RPMI7951 (cell line): ENCODE data around the gene PAK2. TPM values are rescaled to one million over a fixed set of nuclear protein-coding genes. Genes with fewer than 3 reads are reported as not detected.
"Not testable (repeated sequence)": the region's sequence is repeated elsewhere in the genome, so short reads cannot be mapped to it uniquely, and the experiment has no call there.

Source experiments
- DNase-seq: peaks from one replicate; pipeline ENCODE4 v3.0.0-alpha.2; 2012; ENCODE audit warnings: low read depth
- total RNA-seq: library from RNA; depleted of rRNA; stranded (reverse); fragments of >200 nt; shearing (Covaris generic); gene quantifications from 2 replicates; pipeline ENCODE4 v1.2.3, GENCODE V29; 2014

Gene PAK2
- total RNA-seq, 1 experiment from 2014 or later: 45.5 TPM

DNA sequence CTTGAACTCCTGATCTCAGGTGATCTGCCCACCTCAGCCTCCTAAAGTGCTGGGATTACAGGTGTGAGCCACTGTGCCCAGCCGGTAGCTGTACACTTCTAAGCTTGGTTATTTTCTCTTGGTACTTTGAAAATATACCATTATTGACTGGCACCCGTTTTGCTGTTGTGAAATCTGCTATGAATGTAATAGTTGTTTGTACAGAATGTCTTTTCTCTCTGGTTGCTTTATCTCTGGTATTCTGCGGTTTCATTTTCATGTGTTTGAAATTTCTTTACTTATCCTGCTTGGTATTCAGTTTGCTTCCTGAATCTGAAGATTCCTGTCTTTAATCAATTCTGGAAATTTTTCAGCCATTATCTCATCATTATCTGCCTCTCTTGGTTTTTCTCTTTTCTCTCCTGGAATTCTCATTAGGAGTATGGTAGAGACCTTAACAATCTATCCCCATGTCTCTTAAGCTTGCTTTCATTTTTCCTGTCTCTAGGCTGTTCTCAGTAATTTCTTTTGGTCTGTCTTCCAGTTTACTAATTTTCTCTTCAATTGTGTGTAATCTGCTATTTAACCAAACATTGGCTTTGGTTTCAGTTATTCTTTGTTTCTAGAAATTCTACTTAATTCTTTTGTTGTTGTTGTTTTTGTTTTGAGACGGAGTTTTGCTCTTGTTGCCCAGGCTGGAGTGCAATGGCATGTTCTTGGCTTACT is 2.8 kb upstream of the PAK2 start:
- DNase-seq: no peak

DNA sequence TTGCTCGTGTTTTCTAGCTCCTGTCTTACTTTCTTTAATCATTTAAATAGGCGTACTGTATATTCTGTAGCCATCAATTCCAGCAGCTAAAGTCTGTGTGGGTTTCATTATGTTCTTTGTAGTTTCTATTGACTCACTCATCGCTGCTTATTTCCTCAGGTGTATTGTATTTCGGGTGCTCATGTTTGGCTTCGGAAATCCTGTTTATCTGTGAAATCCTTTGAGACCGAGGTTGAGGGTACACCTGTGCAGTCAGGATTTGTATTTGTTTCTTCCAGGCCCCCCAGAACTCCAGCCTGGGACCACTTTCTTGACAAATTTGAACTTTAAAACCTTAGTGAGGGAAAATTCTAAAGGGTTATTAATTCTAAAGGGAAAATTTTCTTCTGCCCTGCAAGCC is 2.0 kb upstream of the PAK2 start:
- DNase-seq: no peak

DNA sequence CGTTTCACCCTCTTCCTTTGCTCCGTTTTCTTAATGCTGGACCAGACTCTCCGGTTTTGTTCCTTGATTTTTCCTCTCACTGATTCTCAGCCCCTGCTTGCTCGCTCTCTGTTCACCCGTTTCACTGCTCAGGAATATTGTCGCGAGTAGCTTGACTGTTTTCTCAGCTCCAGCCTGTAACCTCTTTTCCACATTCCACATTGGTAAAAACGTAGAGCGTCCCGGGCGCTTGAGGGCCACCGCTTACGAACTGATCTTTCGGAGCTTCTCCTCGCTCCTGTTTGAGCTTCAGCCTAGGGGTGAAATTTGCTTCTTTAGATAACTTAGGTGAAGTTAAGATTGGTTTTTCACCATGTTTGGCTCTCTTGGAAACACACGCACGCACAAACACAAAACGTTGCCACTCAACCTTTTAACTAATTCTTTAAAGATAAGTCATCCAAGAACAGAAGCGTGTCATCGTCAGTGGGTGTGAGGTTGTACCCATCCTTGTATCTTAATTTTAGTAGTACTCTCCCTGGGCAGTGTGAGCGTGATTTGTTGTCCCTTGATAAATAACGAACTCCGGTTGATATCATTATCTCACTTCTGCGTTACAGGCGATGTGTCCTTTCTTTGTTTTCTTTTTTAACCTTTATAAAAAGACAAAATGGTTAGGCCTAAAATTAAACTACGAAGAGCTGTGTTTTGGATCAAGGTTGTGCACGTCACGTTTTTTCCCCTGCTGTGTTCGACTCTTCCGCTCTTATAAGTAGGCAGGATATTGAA is 1.0 kb downstream of the PAK2 start:
- peak; percentile 55 for DNase-seq

DNA sequence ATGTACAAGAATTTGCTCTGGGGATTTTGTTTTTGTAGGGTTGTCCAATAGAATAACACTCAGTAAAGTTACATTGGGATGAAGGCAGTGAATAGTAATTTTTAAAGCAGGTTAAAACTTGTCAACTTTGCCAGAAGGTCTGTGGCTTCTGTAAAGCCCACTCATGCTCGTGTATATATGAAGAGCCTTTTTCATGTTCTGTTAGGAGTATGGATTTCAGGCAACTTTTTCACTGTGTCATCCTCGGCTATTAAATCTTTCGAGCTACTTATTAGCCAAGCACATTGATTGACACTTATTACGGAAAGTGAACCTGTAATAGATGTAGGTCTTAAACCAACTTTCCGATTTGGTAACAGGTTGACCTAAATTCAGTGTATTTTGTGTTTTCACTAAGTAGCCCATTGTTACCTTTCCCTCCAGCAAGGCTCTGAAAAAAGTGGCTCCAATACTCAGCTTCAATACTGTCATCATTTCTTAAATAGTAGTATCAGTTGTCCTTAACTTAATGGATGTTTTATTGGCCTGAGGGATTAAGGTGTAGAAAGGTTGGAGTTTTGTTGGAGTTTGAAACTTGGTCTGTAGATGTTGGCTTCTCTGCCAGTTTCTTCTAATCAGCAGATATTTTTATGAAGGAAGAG is 1.7 kb downstream of the PAK2 start:
- no peak for DNase-seq

DNA sequence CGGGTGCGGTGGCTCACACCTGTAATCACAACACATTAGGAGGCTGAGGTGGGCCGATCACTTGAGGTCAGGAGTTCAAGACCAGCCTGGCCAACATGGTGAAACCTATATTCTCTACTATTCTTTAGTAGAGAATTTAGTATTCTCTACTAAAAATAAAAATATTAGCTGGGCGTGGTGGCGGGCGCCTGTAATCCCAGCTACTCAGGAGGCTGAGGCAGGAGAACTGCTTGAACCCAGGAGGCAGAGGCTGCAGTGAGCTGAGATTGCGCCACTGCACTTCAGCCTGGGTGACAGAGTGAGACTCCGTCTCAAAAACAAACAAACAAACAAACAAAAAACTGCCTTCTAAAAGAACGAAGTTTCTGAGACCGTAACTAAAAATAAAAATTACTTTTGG is 3.9 kb downstream of the PAK2 start:
- DNase-seq: not testable (repeated sequence)

DNA sequence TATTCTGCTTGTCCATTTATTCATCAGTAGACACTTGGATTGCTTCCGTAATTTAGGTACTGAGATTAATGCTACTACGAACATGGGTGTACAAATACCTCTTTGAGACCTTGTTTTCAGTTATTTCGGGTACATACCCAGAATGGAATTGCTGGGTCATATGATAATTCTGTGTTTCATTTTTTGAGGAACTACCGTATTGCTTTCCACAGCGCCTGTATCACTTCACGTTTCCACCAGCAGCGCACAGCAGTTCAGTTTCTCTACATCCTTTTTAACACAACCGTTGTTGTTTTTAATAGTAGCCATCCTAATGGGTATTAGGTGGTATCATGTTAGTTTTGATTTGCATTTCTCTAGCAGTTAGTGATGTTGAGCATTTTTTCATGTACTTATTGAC is 9.5 kb downstream of the PAK2 start:
- no peak for DNase-seq

DNA sequence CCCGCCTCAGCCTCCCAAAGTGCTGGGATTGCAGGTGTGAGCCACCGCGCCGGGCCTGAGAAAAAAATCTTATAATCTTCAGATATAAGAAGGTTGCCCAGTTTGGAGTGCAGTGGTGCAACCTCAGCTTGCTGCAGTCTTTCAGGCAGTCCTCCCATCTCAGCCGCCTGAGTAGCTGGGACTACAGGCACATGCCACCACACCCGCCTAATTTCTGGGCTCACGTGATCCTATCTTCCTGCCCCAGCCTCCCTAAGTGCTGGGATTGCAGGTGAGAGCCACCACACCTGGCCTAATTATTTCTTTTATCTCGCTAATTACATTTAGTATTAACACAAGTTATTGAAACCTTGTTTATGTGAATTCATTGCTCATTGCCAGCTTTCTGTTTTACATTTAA is 13.5 kb downstream of the PAK2 start:
- DNase-seq: no peak

DNA sequence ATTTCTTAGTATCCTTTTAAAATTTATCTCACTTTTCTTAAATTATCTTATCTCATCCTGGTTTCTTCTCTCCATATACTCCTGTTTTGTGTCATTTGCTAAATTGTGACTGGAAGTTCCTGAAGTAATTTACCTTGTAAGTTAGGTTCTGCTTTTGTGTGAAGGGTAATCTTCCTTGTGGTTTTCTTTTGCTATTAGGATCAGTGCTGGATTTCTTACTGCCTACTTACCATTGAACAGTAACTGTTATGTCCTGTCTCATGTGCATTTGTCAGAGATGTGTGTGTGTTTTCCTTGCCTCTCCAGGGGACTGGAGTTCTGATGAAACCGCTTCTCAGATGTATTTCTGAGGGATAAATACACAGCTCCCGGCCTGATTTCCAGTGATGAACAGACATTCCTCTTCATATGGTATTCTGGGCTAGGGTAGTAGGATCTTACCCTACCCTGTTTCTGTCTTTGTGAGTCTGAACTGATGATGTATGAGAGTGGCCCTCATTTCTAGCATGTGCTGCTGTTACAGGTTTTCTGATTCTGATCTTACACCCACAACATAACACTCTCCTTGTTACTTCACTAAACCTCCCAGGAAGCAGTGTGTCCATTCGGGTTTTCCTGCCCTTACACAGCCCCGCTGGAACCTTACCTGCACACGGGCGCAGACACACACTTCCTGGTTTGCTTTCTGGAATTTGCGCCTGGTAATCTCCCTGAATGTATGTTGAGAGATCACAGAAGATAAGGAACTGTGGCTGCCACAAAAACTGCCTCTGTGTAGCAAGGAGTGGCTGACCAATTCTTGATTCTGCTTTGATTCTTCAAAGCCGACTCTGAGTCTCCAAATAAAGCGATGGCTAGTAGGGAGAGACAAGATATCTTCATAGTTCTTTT is 14.7 kb downstream of the PAK2 start:
- no peak for DNase-seq

DNA sequence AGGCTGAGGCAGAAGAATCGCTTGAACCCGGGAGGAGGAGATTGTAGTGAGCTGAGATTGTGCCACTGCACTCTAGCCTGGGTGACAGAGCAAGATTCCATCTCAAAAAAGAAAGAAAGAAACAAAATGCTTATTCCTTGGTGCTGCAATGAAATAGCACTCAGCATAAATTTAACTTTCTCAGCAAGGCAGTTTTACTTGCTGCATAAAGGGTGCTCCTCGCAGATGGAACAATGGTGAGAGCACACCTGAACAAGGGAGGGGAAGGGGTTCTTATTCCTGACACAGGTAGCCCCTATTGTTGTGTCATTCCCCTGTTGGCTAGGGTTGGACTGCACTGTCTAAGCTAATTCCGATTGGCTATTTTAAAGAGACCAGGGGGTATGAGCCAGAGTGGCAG is 17.1 kb downstream of the PAK2 start:
- no peak for DNase-seq

DNA sequence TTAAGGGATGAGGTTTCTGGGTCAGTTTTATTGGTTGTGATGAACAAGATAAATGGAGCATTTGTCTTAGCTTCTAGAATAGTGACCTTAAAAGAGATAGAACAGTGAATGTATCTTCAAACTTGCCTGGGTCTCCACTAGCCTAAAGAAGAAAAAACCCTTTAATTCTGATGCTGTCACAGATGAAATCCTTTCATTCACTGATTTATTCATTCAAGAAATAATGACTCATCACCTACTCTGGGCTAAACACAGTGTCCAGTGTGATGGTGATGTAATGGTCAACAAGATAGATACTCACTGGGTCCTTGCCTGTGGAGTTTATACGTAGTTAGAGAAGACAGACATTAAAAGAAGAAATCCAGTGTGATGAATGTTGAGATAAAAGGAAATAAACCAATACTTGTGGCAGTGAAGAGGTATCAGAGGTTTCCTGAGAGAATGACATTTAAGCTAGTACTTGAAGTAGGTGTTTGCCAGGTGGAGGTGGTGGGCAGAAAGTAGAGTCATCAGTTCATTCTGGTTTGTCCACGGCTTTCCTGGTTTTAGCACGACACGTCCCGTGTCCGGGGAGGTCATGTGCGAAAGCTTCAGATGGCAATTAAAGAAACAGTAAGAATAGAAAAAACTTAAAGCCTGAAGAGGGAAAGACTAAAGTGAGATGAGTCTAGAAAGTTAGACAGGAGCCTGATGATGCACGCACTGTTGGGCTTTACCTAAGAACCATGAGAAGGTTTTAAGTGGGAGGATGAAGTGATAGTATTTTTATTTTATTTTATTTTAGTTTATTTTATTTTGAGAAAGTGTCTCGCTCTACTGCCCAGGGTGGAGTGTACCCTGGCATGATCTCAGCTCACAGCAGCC is 18.5 kb downstream of the PAK2 start:
- DNase-seq: peak; percentile 79

DNA sequence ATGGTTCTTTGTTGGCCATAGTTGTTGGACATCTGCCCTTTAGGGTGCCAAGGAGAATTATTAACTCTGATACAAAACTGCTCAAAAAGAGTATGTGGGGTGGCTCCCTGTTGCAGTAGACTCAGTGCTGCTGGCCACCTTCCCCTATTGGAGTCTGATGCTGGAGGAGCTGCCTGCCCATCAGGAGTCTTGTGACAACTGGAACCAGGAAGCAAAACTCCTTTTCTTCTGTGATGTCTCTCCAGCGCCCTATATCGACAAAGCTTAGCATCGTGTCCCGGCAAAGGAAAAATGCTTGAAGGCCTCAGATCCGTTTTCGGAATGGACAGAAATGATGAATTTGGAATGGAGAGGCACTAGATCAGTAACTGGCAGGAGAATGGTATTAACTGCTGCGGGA is 23.5 kb downstream of the PAK2 start:
- DNase-seq: no peak

DNA sequence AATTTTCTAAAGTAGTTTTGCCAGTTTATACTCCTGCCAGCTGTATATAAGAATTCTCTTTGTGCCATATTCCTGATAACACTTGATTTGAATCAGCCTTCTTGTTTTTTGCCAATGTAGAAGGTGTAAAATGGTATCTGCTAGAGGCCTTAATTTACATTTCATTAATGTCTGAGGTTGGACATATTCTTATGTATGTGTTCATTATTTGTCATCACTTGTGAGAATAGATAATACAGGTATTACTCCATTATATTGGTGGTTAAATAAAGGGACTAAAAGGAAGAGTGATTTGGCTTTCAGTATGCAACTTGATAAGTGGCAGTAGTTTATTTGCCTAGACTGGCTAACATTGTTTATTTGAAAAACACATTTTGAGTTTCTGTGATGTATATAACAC is 25.8 kb downstream of the PAK2 start:
- DNase-seq: no peak

DNA sequence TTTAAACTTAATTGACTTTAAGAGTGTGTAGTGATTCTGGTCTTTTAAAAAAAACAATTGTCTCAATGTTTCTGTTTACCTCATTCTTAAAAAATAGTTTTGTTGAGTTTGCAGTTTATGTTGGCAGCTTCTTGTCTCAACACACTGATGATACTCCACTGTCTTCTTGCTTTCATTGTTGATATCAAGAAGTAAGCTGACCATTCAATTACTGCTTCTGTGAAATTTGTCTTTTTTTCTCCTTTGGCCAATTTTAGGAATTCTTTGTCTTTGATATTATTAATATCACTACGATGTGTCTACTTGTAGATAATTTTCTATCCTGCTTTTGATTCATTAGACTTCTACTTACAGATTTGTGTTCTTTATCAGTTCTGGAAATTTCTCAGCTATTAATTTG is 31.4 kb downstream of the PAK2 start:
- no peak for DNase-seq

DNA sequence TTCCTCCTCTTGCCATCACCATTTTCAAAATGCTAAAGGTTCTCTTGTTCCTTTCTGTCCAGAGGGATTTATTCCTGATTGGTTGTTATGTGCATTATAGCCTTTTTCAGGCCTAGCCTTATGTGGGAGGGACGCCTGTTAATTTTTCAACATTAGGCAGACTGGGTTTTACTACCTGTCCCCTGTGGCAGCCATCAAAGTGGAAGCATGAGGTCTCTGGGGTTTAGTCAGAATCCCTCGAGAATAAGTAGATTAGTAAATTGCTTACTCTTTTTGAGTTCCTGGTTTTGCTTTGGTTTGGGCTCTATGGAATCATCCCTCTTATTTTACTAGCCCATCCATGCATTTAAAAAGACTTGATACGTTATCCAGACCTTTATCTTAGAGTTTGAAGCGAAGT is 32.4 kb downstream of the PAK2 start:
- DNase-seq: no peak

DNA sequence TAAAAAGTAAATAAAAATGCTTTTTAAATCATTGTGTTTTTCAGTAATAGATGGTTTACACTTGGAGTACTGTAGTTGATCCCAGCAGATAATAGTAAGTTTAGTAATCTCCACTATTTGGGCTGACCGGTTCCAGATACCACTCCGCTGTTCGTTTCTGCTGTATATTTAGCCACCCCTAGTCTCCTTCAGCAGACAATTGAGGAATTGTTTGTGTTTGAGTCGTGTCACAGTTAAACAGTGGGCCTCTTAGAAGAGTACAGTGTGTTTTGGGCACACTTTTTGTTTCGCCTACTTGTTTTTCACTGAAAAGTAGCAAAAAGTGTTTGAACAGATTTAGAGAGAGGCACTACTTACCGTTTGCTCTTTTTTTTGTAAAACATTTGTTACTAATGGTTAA is 33.2 kb downstream of the PAK2 start:
- DNase-seq: no peak

DNA sequence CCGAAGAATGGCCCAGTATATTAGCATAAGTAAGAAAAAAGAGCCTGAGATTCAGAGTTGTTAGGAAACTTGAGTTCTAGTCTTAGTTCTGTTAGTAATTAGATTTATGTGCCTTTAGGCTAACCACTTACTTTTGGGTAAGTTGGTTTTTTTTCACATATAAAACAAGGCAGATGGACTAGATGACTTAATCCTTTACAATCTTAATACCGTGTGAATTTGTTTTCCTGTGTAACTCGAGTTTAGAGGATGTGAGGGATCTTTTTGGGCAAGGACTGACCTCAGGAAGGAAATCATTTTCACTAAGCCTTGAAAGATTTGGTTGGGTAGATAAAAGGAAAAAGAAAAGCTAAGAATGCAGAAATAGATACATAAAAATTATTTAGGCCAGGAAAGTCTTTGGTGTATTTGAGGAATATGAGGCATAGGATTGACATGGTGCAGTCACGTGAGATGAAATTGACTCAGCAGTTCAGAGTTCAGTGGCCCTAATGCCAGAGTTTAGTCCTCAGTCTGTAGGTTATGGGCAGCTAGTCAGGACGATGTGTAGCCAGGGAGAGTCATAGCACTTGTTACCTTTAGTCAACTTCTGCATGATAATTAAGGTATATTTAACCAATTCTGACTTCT is 34.6 kb downstream of the PAK2 start:
- DNase-seq: peak; percentile 39

DNA sequence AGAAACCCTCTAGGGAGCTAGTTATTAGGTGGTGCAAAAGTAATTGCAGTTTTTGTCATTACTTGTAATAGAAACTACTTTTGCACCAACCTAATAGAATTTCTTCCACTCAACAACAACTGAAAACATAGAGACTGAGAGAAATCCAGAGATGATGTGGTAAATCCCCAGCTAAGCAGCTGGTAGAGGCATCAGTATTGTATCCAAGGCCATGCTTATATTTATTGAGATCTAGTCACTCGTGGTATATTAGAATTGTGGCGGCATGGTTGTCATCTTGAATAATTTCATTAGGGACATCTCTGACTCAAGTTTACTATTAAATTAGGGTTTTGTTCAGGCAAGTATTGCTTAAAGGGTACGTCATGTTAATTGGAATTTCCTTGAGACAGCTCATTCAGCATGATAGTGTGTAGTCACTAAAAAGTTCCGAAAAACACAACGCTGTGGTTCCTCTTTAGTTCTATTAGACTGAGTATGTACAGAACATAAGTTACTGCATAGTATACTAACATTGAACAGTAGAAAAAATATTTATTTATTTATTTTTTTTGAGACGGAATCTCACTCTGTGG is 35.3 kb downstream of the PAK2 start:
- no peak for DNase-seq

DNA sequence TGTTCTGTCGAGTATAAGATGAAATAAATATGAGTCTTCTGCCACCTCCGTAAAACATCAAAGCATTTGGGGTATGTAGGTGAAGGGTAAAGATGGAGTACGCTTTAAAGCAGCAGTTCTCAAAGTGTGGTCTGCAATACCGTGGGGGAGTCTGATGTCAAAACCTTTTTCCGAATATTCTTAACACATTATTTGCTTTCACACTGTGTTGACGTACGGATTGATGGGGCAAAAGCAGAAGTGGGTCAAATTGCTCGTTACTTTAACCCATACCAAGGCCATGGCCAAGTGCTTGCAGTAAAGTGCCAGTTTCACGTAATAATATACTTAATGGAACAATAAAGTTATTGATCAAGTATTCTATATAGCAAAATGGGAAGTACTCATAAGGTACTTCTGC is 36.3 kb downstream of the PAK2 start:
- no peak for DNase-seq

DNA sequence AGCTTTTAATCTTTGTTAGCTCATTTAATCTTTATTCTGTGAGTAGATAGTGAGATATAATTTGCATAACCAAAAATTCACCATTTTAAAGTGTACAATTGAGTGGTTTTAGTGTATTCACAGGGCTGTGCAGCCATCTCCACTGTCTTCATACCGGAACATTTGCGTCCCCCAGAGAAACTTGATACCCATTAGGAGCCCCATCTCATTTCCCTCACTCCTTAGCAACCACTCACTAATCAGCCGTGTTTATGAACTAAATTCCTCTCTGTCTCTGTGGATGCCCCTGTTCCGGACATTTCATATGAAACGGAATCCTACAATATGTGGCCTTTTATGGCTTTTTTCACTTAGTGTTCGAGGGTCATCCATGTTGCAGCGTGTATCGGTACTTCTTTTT is 38.2 kb downstream of the PAK2 start:
- no peak for DNase-seq

DNA sequence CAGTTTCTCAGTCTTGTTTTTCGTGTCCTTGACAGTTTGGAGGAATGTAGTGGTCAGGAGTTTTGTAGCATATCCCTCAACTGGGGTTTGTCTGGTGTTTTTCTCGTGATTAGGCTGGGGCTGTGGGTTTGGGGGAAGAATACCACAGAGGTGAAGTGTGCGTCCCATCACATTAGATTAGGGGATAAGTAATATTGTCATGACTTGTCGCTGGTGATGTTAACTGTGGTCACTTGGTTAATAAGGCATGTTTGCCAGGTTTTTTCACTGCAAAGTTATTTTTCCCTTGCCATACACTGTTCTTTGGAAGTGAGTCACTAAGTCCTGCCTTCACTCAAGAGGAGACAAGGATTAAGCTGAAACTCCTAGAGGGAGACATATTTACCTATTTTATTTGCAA is 39.1 kb downstream of the PAK2 start:
- peak; percentile 72 for DNase-seq
